Stimulated activated CD4-positive, alpha-beta T cell treated with anti-CD3 and anti-CD28 coated beads, Interleukin-4, amount 100 ng/mL, for 24 hours (primary cell): ENCODE data around the gene GSTK1.
"Not testable (repeated sequence)": the region's sequence is repeated elsewhere in the genome, so short reads cannot be mapped to it uniquely, and the experiment has no call there.

Experiments
- DNase-seq: peaks from one replicate; pipeline ENCODE4 v3.0.0-alpha.2; 2020

The GSTK1 gene

DNA sequence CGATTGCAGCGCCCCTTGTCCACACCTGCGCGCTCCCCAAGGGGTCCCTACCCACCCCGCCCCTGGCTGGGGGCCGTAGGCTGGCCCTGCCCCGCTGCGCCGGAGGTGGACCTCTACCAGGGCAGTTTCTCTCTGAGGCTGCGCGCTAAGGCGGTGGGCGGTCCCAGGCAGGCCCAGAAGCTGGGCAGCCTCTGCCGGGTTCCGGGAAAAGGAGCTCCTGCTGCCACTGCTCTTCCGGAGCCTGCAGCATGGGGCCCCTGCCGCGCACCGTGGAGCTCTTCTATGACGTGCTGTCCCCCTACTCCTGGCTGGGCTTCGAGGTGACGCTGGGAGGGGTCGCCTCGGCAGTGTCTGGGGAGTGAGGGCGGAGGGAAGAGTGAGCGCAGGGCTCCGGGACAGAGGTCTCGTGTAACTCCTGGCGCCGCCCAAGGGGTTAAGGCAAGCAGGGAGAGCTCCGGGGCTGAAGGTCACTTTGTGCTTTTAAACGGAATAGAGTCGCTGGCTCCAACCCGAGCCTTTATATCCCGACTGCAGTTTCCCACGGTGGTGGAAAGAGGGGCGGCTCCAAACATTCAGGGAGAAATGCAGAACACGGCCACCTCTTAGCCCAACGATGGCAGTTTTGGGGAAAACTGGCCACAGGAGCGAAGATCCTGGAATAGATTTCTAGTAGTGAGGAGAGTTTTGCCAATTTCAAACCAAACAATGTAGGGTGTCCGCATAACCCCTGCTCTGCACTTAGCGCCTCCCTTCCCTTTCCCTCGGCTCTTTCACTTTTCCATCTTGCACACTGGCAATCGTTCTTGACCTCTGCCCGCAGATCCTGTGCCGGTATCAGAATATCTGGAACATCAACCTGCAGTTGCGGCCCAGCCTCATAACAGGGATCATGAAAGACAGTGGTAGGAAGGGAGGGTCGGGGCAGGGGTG is at the start of gene GSTK1:
TSS of gene GSTK1 (plus strand) at position 176 of the 930 bp plus-strand sequence. CDS start at position 249, 73 bp downstream.
- peak; percentile 86 for DNase-seq

- not testable (repeated sequence) for DNase-seq
Measured at GRCh38 chr7:143213478-143213877, 49.8 kb upstream of the GSTK1 start.

DNA sequence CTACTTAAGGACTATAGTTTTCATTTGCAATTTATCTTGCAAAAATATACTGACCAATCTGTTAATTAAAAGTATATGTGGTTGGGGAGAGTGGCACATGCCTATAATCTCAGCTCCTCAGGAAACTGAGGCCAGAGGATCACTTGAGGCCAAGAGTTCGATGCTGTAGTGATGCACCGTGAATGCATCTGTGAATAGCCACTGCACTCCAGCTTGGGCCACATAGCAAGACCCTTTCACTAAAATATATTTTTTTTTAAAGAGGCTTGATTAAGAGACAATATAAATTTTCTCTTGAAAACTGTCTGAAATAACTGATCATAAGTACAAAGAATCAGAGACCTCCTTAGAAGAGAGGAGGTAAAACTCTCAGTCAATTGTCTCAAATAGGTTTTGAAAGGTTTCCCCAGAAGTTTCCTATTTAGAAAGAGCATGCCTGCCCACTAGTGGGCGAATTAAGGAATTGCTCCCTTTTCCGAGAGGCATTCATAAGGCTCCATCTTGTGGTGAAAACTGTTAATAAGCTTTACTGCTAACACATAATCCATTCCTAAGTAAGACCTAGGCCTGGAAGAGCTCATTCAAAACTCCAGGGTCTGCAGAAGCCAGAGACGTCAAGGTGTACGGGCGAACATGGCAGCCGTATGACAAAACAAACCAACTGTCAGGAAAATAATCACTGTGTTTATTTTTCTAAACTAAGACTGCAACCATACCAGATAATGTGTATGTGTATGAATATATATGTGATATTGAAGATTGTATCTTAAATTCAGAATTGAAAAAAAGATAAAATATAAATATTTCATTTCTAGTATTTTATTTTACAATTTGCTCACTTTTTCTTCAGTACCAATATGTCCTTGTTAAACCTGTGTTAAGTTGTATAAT is 48.2 kb upstream of the GSTK1 start:
- peak; percentile 66 for DNase-seq

DNA sequence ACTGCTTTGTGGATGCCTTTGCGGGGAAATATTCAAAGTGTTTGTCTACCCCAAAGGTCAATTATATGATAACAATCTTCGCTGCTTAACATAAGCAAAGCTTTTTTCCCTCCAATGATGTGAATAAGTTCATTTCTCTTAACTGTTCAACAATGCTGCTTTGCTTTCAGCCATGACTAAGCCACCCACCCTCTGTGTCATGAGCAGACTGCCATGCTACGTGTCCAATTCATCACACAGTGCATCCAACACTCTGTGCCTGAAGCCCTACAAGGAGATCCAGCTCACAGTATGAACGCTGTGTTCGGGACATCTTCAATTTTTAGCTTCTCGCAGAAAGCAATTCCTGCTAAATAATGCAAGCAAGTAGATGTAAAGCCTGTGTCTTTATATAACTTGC is 47.1 kb upstream of the GSTK1 start:
- DNase-seq = no peak

DNA sequence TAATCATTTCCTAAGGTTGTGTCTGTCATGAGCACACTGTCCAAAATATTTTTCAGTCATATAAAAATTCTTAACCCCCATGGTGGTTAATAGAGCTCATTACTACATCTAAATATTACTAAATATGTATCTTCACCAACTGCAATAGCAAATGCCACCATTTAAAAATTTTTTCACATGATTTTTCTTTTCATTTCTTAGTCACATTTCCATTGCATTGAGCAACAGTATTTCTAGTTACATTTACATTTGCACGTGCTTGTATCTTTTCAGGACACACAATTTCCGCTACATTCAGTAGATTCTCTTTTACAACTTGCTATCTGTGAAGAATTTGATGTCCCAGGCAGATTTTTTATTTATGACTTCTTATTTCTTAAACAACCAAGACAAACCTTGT is 46.6 kb upstream of the GSTK1 start:
- DNase-seq = no peak

DNA sequence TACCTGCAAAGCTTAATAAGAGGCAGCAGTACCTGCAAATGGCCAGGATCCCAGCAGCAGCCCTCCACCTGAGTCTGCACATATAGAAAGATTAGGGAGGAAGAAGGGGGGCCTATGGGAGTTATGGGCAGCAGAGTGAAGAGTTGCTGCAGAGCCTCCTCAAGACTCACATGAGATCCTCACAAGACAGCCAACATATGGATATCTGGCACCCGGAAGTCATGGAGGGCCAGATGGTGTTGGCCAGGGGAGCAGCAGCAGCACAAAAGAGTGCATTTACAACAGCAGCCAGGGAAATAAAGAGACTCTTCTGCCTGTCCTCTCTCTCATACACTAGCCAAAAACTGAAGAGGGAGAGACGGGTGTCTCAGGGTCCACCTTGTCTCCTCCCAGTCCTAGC is 45.4 kb upstream of the GSTK1 start:
- DNase-seq = no peak

DNA sequence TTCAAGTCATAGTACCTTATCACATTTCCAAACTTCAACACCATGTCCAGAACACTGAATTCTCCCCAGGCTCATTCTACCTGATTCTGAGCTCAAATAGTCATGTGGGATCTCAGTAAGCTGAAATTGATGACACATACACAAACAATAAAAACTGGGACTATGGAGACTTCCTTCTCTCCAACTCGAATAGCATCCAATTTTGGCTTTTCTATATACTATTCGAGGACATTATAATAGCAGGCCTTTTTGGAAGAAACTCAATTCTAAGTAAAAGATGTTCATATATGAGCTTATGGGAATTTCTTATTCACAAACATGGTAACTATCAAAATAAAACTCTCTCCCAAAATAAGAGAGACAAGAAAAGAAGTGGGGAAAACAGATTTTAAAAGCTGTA is 42.0 kb upstream of the GSTK1 start:
- DNase-seq = no peak

GRCh38 chr7:143221737-143222136 is 41.5 kb upstream of the GSTK1 start, which contains the start of gene TAS2R40:
TSS of gene TAS2R40 (plus strand) at chr7:143222037. CDS start at chr7:143222079, 42 bp downstream.
- no peak for DNase-seq

DNA sequence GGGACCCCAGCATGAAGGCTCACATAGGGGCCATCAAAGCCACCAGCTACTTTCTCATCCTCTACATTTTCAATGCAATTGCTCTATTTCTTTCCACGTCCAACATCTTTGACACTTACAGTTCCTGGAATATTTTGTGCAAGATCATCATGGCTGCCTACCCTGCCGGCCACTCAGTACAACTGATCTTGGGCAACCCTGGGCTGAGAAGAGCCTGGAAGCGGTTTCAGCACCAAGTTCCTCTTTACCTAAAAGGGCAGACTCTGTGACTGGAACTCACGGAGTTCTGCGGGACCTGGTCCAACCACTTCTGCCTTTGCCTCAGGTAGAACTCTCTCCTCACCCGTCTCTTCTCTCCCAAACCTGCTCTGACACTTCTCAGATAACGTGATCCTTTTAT is 40.5 kb upstream of the GSTK1 start:
- DNase-seq = no peak

- no peak for DNase-seq
Measured at GRCh38 chr7:143223784-143224183, 39.5 kb upstream of the GSTK1 start.

GRCh38 chr7:143225047-143225446 is 38.2 kb upstream of the GSTK1 start:
- DNase-seq = no peak

- no peak for DNase-seq
Measured at GRCh38 chr7:143227806-143228205, 35.4 kb upstream of the GSTK1 start.

DNA sequence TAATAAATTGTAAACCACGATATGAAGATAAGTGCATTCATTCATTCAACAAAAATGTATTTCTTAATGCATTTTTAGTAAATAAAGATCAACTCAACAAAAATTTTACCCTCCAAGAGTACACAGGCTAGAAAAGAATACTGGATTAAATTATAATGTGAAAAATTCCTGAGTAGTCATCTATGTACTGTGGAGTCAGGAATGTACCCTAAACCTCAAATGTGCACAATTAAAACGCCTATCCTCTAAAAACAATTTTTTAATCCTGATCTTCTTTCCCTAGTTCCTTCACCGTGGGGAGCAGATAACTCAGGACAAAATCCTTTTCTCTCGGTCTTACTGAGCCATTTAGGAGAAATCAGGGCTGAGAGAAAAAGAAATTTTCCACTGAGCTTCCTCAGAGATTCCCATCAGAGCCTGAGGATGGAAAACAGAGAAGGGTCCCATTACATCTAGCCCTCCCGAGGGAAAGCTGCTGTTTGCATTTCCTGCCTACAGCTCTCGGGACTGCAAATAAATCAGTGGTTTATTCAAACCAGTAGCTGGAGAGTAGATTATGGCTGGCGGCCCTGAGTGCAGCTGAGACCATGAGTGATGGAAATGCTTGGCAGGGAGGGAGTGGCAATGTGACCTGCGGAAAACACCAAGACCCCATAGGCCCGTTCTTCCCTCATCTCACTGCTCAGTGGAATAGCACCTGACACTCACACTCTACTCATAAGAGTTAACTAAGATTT is 34.0 kb upstream of the GSTK1 start:
- DNase-seq = no peak

DNA sequence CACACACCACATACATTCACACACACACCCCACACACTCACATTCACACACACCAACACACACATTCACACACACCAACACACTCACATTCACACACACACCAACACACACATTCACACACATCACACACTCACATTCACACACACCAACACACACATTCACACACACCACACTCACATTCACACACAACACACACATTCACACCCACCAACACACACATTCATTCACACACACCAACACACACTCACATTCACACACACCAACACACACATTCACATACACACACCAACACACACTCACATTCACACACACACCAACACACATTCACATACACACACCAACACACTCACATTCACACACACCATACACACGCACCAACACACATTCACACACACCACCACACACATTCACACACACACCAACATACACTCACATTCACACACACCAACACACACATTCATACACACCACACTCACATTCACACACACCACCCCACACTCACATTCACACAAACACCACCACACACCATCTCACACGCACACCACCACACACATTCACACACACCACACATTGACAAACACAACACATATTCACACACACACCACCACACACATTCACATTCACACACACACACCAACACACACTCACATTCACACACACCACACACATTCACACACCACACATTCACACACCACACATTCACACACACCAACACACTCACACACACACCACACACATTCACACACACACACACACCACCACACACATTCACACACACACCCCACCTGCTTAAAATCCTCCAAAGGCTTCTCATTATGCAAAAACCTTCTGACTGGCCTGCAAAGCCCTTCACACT is 32.4 kb upstream of the GSTK1 start:
- no peak for DNase-seq

DNA sequence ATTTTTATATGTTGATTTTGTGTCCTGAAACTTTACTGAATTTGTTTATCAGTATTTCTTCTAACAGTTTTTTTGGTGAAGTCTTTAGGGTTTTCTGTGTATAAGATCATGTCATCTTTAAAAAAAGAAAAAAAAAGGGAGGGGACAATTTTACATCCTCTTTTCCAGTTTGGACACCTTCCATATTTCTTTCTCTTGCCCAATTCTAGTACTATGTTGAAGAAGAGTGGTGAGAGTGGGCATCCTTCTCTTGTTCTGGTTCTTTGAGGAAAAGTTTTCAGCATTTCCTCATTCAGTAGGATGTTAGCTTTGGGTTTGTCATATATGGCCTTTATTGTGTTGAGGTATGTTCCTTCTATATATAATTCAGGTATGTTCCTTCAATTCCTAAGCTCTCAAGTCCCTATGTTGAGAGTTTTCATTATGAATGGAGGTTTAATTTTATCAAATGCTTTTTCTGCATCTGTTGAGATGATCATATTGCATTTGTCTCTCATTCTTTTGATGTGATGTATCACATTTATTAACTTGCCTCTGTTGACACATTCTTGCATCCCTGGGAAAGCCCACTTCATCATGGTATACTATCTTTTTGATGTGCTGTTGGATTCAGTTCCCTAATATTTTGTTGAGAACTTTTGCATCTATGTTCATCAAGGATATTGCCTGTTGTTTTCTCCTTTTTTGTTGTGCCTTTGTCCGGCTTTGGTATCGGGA is 29.3 kb upstream of the GSTK1 start:
- no peak for DNase-seq

- DNase-seq = no peak
Measured at GRCh38 chr7:143234533-143234875, 28.7 kb upstream of the GSTK1 start.

DNA sequence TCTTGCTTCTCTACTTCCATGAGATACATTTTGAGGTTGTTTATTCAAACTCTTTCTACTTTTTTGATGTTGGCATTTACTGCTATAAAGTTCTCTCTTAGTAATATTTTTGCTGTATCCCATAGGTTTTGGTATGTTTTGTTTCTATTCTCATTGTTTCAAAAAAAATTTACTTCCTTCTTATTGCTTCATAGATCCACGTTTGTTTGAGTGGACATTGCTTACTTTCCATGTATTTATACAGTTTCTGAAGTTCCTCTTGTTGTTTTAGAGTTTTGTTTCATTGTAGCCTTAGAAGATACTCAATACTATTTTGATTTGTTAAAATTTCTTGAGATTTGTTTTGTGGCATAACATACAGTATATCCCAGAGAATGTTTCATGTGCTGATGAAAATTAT is 27.7 kb upstream of the GSTK1 start:
- DNase-seq = no peak

GRCh38 chr7:143236408-143236990 is 26.7 kb upstream of the GSTK1 start:
- DNase-seq = no peak

DNA sequence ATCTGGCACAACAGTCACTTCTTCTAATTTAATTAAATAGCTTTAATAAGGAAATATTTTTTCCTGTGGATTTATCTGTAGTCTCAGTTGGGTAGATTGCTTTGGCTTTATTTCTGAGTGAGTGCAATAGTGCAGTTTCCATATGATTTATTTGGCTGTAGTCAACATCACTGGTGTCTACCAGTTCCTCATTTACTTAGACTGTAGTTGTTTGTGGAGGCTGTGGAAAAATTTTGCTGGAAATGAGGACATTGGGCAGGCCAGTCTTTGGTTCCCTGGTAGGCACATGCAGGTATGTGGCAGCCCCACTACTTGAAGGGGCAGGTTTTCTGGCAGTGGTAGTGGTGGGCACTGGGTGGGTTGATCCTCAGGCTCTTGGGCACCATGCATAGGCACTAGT is 25.9 kb upstream of the GSTK1 start:
- no peak for DNase-seq

- DNase-seq = no peak
Measured at GRCh38 chr7:143238289-143238980, 24.8 kb upstream of the GSTK1 start.
